Measurements from ENCODE around the gene GTSF1L. TPM values are rescaled to one million over a fixed set of nuclear protein-coding genes. Genes with fewer than 3 reads are reported as not detected.

Gene GTSF1L
- total and polyA plus RNA-seq, 9 of the 15 experiments (the other 6 are each of a cell fraction or from before 2014, with no cell fraction given) = not detected

GRCh38 chr20:43690943-43691598 lies 35.7 kb downstream of the GTSF1L start (continued):
- TF ChIP-seq TCF15 (CRISPR knock-in tag; IDR thresholded peaks at IDR 0.05) (no peak), SMARCA4 (IDR thresholded peaks at IDR 0.05) (peak; percentile 92), CTBP1 (IDR thresholded peaks at IDR 0.05; ENCODE audit: borderline replicate concordance) (peak; percentile 99), ZNF174 (CRISPR knock-in tag; IDR thresholded peaks at IDR 0.05) (no peak), ZNF507 (tag; conservative IDR thresholded peaks at IDR 0.05) (no peak), ZKSCAN8 (CRISPR knock-in tag; IDR thresholded peaks at IDR 0.05) (peak; percentile 66; the same call in 1 of the 2 replicates), FOSL1 (tag; conservative IDR thresholded peaks at IDR 0.05) (peak; percentile 81), ZNF217 (CRISPR knock-in tag; IDR thresholded peaks at IDR 0.05) (no peak), MED1 (CRISPR knock-in tag; IDR thresholded peaks at IDR 0.05; ENCODE audit: borderline replicate concordance) (no peak), ATF4 (CRISPR knock-in tag; IDR thresholded peaks at IDR 0.05) (no peak), FUS (optimal IDR thresholded peaks at IDR 0.05; ENCODE audit: low read depth, low read length) (no peak), SREBF2 (CRISPR knock-in tag; IDR thresholded peaks at IDR 0.05) (no peak), ZNF583 (CRISPR knock-in tag; IDR thresholded peaks at IDR 0.05) (no peak), ZNF668 (CRISPR knock-in tag; IDR thresholded peaks at IDR 0.05) (no peak), PKNOX1 (IDR thresholded peaks at IDR 0.05) (peak; percentile 81), CHD2 (IDR thresholded peaks at IDR 0.05; ENCODE audit: low read depth, low read length) (no peak), JUND (IDR thresholded peaks at IDR 0.05; ENCODE audit: borderline replicate concordance, low read depth, low read length) (peak; percentile 92), JUND (tag; IDR thresholded peaks at IDR 0.05; ENCODE audit: borderline replicate concordance, low read depth, low read length) (peak; percentile 94), ZNF24 (IDR thresholded peaks at IDR 0.05) (no peak), HES1 (IDR thresholded peaks at IDR 0.05; ENCODE audit: low read depth) (peak; percentile 25; the same call in 1 of the 2 replicates), SMARCB1 (IDR thresholded peaks at IDR 0.05; ENCODE audit: insufficient read length, low read depth) (no peak), SIX5 (IDR thresholded peaks at IDR 0.05; ENCODE audit: borderline replicate concordance in 1 of 2, insufficient read depth in 1 of 2, low read depth in 1 of 2, low read length in 2 of 2) (no peak; a peak in 1 of 4 replicates), CREM (IDR thresholded peaks at IDR 0.05; ENCODE audit: low read depth) (peak; percentile 94), EP400 (IDR thresholded peaks at IDR 0.05) (peak; percentile 47), CBX2 (IDR thresholded peaks at IDR 0.05; ENCODE audit: insufficient read depth, low read length, poor library complexity, severe bottlenecking) (no peak), TAF7 (tag; IDR thresholded peaks at IDR 0.05) (no peak), TRIM25 (IDR thresholded peaks at IDR 0.05; ENCODE audit: borderline replicate concordance) (no peak)
